ENCODE results near the gene PHF12. TPM values are rescaled to one million over a fixed set of nuclear protein-coding genes. Genes with fewer than 3 reads are reported as not detected.

The PHF12 gene
- polyA plus RNA-seq, 1 experiment: 16.5 TPM

DNA sequence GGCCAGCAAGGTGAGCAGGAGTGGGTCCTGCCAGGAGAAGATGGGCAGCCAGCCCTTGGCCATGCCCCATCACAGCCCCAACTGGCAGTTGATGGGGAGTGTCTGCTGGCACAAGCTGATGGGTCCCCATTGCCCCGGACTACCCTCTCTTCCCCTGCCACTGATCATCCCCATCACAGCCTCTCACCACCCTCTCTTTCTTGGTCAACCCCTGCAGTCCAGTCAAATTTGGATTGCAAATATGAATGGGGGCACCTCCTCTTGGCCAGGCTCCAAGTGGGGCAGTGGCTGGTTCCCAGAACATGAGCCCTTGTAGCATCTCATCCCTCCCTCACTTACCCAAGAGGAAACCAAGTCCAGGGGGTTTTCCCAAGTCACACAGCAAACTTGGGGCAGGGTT, 37.2 kb upstream of the PHF12 start:
- ChIA-PET CTCF (interaction anchor here (1.2 to 1.7 kb wide), 2 partner anchors 13 to 16 kb away, joined by 4 read pairs; no protein-coding TSS in a partner anchor), POLR2A (no interaction called here)
- no peak for DNase-seq (ENCODE audit: low read depth)
- H3K4me3 ChIP-seq (ENCODE audit: low read depth, low read length): no peak overlapping the region
- TF ChIP-seq, protein P1, sequence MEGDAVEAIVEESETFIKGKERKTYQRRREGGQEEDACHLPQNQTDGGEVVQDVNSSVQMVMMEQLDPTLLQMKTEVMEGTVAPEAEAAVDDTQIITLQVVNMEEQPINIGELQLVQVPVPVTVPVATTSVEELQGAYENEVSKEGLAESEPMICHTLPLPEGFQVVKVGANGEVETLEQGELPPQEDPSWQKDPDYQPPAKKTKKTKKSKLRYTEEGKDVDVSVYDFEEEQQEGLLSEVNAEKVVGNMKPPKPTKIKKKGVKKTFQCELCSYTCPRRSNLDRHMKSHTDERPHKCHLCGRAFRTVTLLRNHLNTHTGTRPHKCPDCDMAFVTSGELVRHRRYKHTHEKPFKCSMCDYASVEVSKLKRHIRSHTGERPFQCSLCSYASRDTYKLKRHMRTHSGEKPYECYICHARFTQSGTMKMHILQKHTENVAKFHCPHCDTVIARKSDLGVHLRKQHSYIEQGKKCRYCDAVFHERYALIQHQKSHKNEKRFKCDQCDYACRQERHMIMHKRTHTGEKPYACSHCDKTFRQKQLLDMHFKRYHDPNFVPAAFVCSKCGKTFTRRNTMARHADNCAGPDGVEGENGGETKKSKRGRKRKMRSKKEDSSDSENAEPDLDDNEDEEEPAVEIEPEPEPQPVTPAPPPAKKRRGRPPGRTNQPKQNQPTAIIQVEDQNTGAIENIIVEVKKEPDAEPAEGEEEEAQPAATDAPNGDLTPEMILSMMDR (IDR thresholded peaks at IDR 0.05; ENCODE audit: insufficient read depth, low read depth, low read length): no peak
- peaks cover 29% of the 10 kb centered on the region for H3K27me3 ChIP-seq (ENCODE audit: control insufficient read depth, insufficient read depth, low read length)
- no peaks in the 10 kb centered on the region for H3K36me3 ChIP-seq (ENCODE audit: control insufficient read depth, insufficient read depth, low read length)

DNA sequence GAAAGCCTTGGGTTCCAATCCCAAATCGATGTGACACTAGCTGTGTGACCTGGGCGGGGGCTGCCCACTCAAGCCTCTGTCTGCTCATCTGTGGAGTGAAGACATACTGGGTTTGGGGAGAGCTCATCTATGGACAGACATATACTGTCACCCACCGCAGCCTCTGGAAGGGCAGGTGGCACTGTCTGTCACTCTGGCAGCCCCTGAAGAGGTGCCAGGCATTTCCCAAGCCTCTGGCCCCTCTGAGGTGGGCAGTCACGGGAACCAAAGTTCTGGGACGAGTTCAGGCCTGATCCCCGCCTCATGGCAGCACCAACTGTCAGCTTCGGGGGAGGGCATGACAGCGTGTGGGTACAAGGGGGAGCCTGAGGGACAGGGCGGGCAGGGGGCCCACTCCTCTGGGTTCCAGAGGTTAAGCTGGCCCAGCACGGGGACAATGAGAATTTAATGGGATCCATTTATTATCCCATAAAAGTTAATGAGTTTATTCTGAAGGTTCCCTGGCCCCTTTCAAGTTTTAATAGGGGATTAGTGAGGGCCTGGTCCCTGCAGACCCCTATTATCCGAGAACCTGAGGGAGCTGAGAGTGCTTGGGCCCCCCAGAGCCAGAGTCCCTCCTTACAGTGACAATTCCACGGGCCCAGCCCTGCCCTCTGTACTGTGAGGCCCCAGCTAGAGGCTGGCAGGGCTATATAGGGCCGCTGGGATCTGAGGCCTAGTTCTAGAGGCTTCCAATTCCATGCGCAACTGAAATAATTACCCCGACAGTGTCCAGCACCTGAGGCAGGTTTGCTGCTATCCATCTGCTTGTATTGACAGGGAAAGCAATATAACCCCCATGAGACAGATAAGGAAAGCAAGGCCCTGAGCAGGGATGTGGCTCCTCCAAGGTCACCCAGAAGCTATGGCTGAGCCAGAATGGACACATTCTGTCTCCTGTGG, 35.7 kb upstream of the PHF12 start:
- no peak for DNase-seq (ENCODE audit: low read depth)
- Histone ChIP-seq H3K27me3 (ENCODE audit: control insufficient read depth, insufficient read depth, low read length) (peaks cover 29% of the 10 kb centered on the region), H3K4me3 (ENCODE audit: low read depth, low read length) (no peak overlapping the region), H3K36me3 (ENCODE audit: control insufficient read depth, insufficient read depth, low read length) (no peaks in the 10 kb centered on the region)
- POLR2A ChIA-PET: no interaction called here
- TF ChIP-seq, protein P1 (IDR thresholded peaks at IDR 0.05; ENCODE audit: insufficient read depth, low read depth, low read length): no peak
- CTCF ChIA-PET: interaction anchor here (0.6 to 2.0 kb wide), 5 partner anchors 10 to 141 kb away, joined by 3 to 10 read pairs (median 3); no protein-coding TSS in a partner anchor

DNA sequence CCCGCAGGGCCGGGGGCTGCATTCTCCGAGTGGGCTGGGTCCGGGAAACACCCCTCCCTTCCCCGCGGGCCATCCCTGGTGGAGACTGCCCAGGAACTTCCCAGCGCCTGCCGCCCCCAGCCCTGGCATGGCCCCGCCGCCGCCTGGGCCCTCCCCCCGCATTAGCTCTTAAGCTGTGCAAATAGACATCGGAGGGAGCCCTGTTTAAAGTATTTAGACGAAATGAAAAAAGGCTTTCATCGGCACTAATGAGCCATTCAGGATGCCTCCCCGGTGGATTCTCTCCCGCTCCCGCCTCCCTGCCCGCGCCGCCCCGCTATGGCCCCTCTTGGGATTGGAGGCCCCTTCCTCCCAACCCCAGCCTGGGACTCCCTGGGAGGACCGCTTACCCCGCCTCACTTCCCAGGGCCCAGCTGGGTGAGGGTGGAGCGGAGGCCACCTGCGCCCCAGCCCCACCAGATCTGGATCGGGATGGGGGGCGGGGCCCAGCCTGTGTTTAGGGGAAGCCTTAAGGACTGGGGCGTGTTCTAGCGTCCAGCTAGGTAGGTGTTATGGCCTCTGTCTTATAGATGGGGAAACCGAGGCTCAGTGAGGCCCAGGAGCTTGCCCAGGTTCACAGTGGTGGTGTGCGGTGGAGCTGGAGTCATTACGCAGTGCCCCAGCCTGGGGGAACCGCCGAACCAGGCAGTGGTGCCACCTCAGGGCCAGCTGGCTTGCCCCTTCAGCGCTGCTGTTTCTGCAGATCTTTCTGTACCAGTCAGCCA, 34.8 kb upstream of the PHF12 start:
- Histone ChIP-seq H3K36me3 (ENCODE audit: control insufficient read depth, insufficient read depth, low read length) (no peaks in the 10 kb centered on the region), H3K4me3 (ENCODE audit: low read depth, low read length) (no peak overlapping the region), H3K27me3 (ENCODE audit: control insufficient read depth, insufficient read depth, low read length) (peaks cover 29% of the 10 kb centered on the region)
- no peak for DNase-seq (ENCODE audit: low read depth)
- TF ChIP-seq, protein P1 (IDR thresholded peaks at IDR 0.05; ENCODE audit: insufficient read depth, low read depth, low read length): no peak
- POLR2A ChIA-PET: no interaction called here
- CTCF ChIA-PET: interaction anchor here (0.9 to 2.0 kb wide), 5 partner anchors 11 to 138 kb away, joined by 3 to 10 read pairs (median 4); no protein-coding TSS in a partner anchor

DNA sequence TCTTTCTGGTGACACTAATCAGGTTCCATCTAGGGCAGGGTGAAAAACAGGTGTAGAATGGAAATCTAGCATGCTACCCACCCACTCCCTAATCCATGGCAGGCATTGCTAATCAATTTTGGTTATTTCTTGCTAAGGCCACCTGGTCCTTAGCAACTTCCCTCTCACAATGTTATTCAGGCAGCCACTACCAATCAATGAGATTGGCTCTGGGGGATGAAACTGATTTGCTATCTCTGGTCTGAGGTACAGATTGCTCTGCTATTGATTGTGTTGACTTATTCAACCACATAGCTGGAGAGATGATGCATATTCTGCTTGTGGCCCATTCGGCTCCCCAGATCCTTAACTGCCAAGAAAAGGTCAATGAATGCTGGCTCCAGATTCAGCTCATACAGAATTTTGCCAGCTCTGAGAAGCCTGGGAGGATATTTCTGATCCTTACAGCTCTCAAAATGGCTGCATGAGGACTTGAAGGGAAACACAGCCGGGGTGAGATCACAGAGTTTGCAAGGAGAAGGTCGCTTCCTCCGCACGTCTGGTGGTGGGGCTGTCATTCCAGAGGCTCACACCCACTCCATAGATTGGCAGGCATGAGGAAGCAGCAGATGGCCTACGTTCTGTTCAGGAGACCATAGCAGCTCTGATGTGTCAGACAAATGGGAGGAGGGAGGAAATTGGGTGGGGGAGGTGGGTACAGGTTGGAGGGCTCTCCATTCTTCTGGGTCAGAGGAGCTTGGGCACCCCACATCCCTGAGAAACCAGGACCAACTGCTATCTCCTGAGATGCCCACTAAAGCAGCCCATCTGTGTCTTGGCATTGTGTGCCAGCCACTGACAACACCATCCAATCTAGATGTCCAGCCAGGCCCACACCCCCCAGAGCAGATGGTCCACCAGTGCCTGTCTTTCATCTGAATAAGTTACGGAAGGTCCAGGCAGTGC, 32.2 kb upstream of the PHF12 start:
- ChIA-PET POLR2A (no interaction called here), CTCF (interaction anchor here (1.1 to 1.5 kb wide), 5 partner anchors 11 to 133 kb away, joined by 3 to 4 read pairs (median 4); no protein-coding TSS in a partner anchor)
- no peak overlapping the region for H3K4me3 ChIP-seq (ENCODE audit: low read depth, low read length)
- peaks cover 35% of the 10 kb centered on the region for H3K27me3 ChIP-seq (ENCODE audit: control insufficient read depth, insufficient read depth, low read length)
- H3K36me3 ChIP-seq (ENCODE audit: control insufficient read depth, insufficient read depth, low read length): no peaks in the 10 kb centered on the region
- TF ChIP-seq, protein P1 (IDR thresholded peaks at IDR 0.05; ENCODE audit: insufficient read depth, low read depth, low read length): no peak
- no peak for DNase-seq (ENCODE audit: low read depth)

All from BJ (cell line).